Vagina (tissue), 2 donors: ENCODE measurements around the gene CAPZA2. TPM values are rescaled to one million over a fixed set of nuclear protein-coding genes. Genes with fewer than 3 reads are reported as not detected.
"Not testable (repeated sequence)": the region's sequence is repeated elsewhere in the genome, so short reads cannot be mapped to it uniquely, and the experiment has no call there.

Experiments used
- DNase-seq, 2 donors: peaks; one replicate each; pipeline ENCODE4 v3.0.0-alpha.2; 2017; ENCODE audit errors: extremely low spot score in 2 of 2
- H3K27ac ChIP-seq: fragments of 200-600 bp; sonication (generic); one replicate; pipeline ENCODE4 v1.5.1; 2019
- H3K27me3 ChIP-seq: fragments of 200-600 bp; sonication (generic); one replicate; pipeline ENCODE4 v1.5.1; 2019
- H3K36me3 ChIP-seq, 2 donors: fragments of 200-600 bp; sonication (generic); one replicate each; pipeline ENCODE4 v1.5.1; 2017 to 2019
- H3K4me1 ChIP-seq: fragments of 200-600 bp; sonication (generic); one replicate; pipeline ENCODE4 v1.5.1; 2019
- H3K4me3 ChIP-seq, 2 donors: fragments of 200-600 bp; sonication (generic); 1 replicate in 1 of 2; 2 replicates in 1 of 2; pipeline ENCODE4 v1.5.1; 2016 to 2019
- H3K9me3 ChIP-seq: fragments of 200-600 bp; sonication (generic); one replicate; pipeline ENCODE4 v1.5.1; 2019
- CTCF ChIP-seq, 3 experiments: fragments of 450-650 bp in 2 of 3; fragments of 200-600 bp in 1 of 3; sonication (generic) in 1 of 3; IDR thresholded peaks; one replicate each; pipeline ENCODE4 v1.5.1; 2017 to 2019; ENCODE audit warnings: antibody characterized with exemption in 3 of 3, mild to moderate bottlenecking in 2 of 3, moderate library complexity in 2 of 3
- POLR2A ChIP-seq, 2 donors: fragments of 450-650 bp; IDR thresholded peaks; one replicate each; pipeline ENCODE4 v1.6.1; 2017; ENCODE audit warnings: antibody characterized with exemption in 2 of 2, mild to moderate bottlenecking in 2 of 2, moderate library complexity in 2 of 2
- POLR2AphosphoS5 ChIP-seq, 2 donors: sonication (generic); formaldehyde crosslinking; IDR thresholded peaks; one replicate each; pipeline ENCODE4 v1.9.0; 2017; ENCODE audit warnings: antibody characterized with exemption in 2 of 2, mild to moderate bottlenecking in 2 of 2, low read depth in 1 of 2; ENCODE audit not compliant: insufficient read depth in 1 of 2
- intact Hi-C: fragments of 100-400 bp; cut with DNase I; formaldehyde crosslinking; loops from one replicate; pipeline ENCODE4 v1.15.1; 2023
- total RNA-seq: library from RNA; depleted of rRNA; stranded (reverse); fragments of >200 nt; gene quantifications from one replicate; pipeline ENCODE4 v1.2.3, GENCODE V29; 2016

Gene CAPZA2
- total RNA-seq, 1 donor from 2014 or later = 86.2 TPM

GRCh38 chr7:116957874-116958273, 95.5 kb downstream of the CAPZA2 start:
- Histone ChIP-seq H3K4me1 (peaks cover 27% of the 10 kb centered on the region), H3K27ac (no peak overlapping the region), H3K4me3 (no peak overlapping the region), H3K27me3 (no peaks in the 10 kb centered on the region), H3K9me3 (no peaks in the 10 kb centered on the region), H3K36me3 (no peaks in the 10 kb centered on the region)
- TF ChIP-seq CTCF (IDR thresholded peaks at IDR 0.05) (no peak), POLR2AphosphoS5 (IDR thresholded peaks at IDR 0.05; ENCODE audit: insufficient read depth in 1 of 2, low read depth in 1 of 2) (no peak), POLR2A (IDR thresholded peaks at IDR 0.05) (no peak)
- intact Hi-C loops = no loop called here
- DNase-seq = no peak

GRCh38 chr7:116961966-116962673, 99.7 kb downstream of the CAPZA2 start:
- H3K4me1 ChIP-seq, H3K27me3 ChIP-seq, intact Hi-C loops, H3K4me3 ChIP-seq, H3K9me3 ChIP-seq, H3K36me3 ChIP-seq, DNase-seq, H3K27ac ChIP-seq: not testable (repeated sequence)

GRCh38 chr7:116963234-116963633, 100.8 kb downstream of the CAPZA2 start:
- TF ChIP-seq POLR2A (IDR thresholded peaks at IDR 0.05) = no peak
- TF ChIP-seq POLR2AphosphoS5 (IDR thresholded peaks at IDR 0.05; ENCODE audit: insufficient read depth in 1 of 2, low read depth in 1 of 2) = no peak
- TF ChIP-seq CTCF (IDR thresholded peaks at IDR 0.05) = no peak
- DNase-seq = no peak
- no peaks in the 10 kb centered on the region for H3K36me3 ChIP-seq
- no peaks in the 10 kb centered on the region for H3K9me3 ChIP-seq
- H3K27ac ChIP-seq = no peak overlapping the region
- H3K4me3 ChIP-seq = no peak overlapping the region
- intact Hi-C loops = no loop called here
- H3K27me3 ChIP-seq = no peaks in the 10 kb centered on the region
- peaks cover 5% of the 10 kb centered on the region for H3K4me1 ChIP-seq

GRCh38 chr7:116966601-116967000, 104.2 kb downstream of the CAPZA2 start:
- H3K27me3 ChIP-seq = no peaks in the 10 kb centered on the region
- no peak for TF ChIP-seq POLR2A (IDR thresholded peaks at IDR 0.05)
- TF ChIP-seq POLR2AphosphoS5 (IDR thresholded peaks at IDR 0.05; ENCODE audit: insufficient read depth in 1 of 2, low read depth in 1 of 2) = no peak
- no peak for TF ChIP-seq CTCF (IDR thresholded peaks at IDR 0.05)
- H3K27ac ChIP-seq = no peak overlapping the region
- intact Hi-C loops = no loop called here
- DNase-seq = no peak
- no peaks in the 10 kb centered on the region for H3K36me3 ChIP-seq
- H3K9me3 ChIP-seq = no peaks in the 10 kb centered on the region
- H3K4me1 ChIP-seq = no peaks in the 10 kb centered on the region
- H3K4me3 ChIP-seq = no peak overlapping the region

- Histone ChIP-seq H3K27me3 (no peaks in the 10 kb centered on the region), H3K4me3 (no peak overlapping the region), H3K4me1 (no peaks in the 10 kb centered on the region), H3K9me3 (no peaks in the 10 kb centered on the region), H3K27ac (no peak overlapping the region), H3K36me3 (no peaks in the 10 kb centered on the region)
- intact Hi-C loops = no loop called here
- no peak for TF ChIP-seq POLR2A (IDR thresholded peaks at IDR 0.05)
- no peak for TF ChIP-seq CTCF (IDR thresholded peaks at IDR 0.05)
- no peak for DNase-seq
Observed at GRCh38 chr7:116967254-116967922, 105.0 kb downstream of the CAPZA2 start.
